WERI-Rb-1 (cell line): ENCODE measurements around the gene POU2F2.
A peak's percentile ranks its signal among the peaks of the same experiment; 100 is the strongest.

Experiments used
- DNase-seq: peaks from one replicate; pipeline ENCODE4 v3.0.0-alpha.2; 2020
- H3K27ac ChIP-seq: fragments of 250-450 bp; sonication (Bioruptor Pico); 2 replicates; pipeline ENCODE4 v1.5.1; 2020; ENCODE audit warnings: mild to moderate bottlenecking, moderate library complexity
- H3K27me3 ChIP-seq: fragments of 250-450 bp; sonication (Bioruptor Pico); 2 replicates; pipeline ENCODE4 v1.5.1; 2021; ENCODE audit warnings: mild to moderate bottlenecking, low read depth, moderate library complexity; ENCODE audit not compliant: insufficient read depth, severe bottlenecking
- H3K36me3 ChIP-seq: fragments of 250-450 bp; sonication (Bioruptor Pico); 2 replicates; pipeline ENCODE4 v1.5.1; 2020; ENCODE audit warnings: mild to moderate bottlenecking, moderate library complexity
- H3K4me3 ChIP-seq: 2 replicates; pipeline ENCODE4 v1.5.1; 2011; ENCODE audit warnings: low read depth, mild to moderate bottlenecking, control low read depth, low read length
- H3K9me3 ChIP-seq: fragments of 250-450 bp; sonication (Bioruptor Pico); 2 replicates; pipeline ENCODE4 v1.5.1; 2021; ENCODE audit warnings: mild to moderate bottlenecking, moderate library complexity; ENCODE audit not compliant: severe bottlenecking
- CTCF ChIP-seq: IDR thresholded peaks from 2 replicates; pipeline ENCODE4 v1.5.1; 2011; ENCODE audit warnings: low read depth, mild to moderate bottlenecking, control low read depth, inconsistent platforms, low read length

POU2F2 gene

GRCh38 chr19:42170715-42171114, 38.5 kb upstream of the POU2F2 start:
- no peak for TF ChIP-seq CTCF
- H3K27me3 ChIP-seq, result no peaks in the 10 kb centered on the region
- H3K36me3 ChIP-seq, result no peaks in the 10 kb centered on the region

GRCh38 chr19:42169486-42170413, 37.5 kb upstream of the POU2F2 start:
- Histone ChIP-seq H3K27ac (no peak overlapping the region), H3K27me3 (no peaks in the 10 kb centered on the region), H3K9me3 (no peaks in the 10 kb centered on the region), H3K4me3 (no peak overlapping the region), H3K36me3 (no peaks in the 10 kb centered on the region)
- no peak for DNase-seq
- no peak for TF ChIP-seq CTCF

More at GRCh38 chr19:42170715-42171114, 38.5 kb upstream of the POU2F2 start:
- H3K27ac ChIP-seq, result peak overlapping the region; percentile 79
- no peaks in the 10 kb centered on the region for H3K9me3 ChIP-seq
- no peak overlapping the region for H3K4me3 ChIP-seq
- no peak for DNase-seq

GRCh38 chr19:42168206-42168605, 36.0 kb upstream of the POU2F2 start:
- Histone ChIP-seq H3K4me3 (no peak overlapping the region), H3K9me3 (no peaks in the 10 kb centered on the region), H3K36me3 (no peaks in the 10 kb centered on the region), H3K27ac (no peak overlapping the region), H3K27me3 (no peaks in the 10 kb centered on the region)
- TF ChIP-seq CTCF, result no peak
- DNase-seq, result no peak

GRCh38 chr19:42166316-42166715, 34.1 kb upstream of the POU2F2 start:
- no peak for DNase-seq
- Histone ChIP-seq H3K9me3 (no peaks in the 10 kb centered on the region), H3K36me3 (no peaks in the 10 kb centered on the region), H3K27me3 (no peaks in the 10 kb centered on the region), H3K27ac (no peak overlapping the region), H3K4me3 (no peak overlapping the region)
- TF ChIP-seq CTCF, result no peak

GRCh38 chr19:42165146-42165545, 32.9 kb upstream of the POU2F2 start:
- Histone ChIP-seq H3K4me3 (no peak overlapping the region), H3K9me3 (no peaks in the 10 kb centered on the region), H3K36me3 (no peaks in the 10 kb centered on the region), H3K27ac (no peak overlapping the region), H3K27me3 (no peaks in the 10 kb centered on the region)
- TF ChIP-seq CTCF, result no peak
- DNase-seq, result no peak
